HG03469 (cell line): ENCODE results near the gene GOLGA6D.
"Not testable (repeated sequence)": the region's sequence is repeated elsewhere in the genome, so short reads cannot be mapped to it uniquely, and the experiment has no call there.

Experiments used
- ATAC-seq: cut with Tn5 transposase; IDR thresholded peaks from one replicate; pipeline ENCODE4 v1.9.1; 2021; ENCODE audit warnings: mild to moderate bottlenecking, moderate library complexity, moderate number of reproducible peaks; ENCODE audit not compliant: unreplicated experiment

Gene GOLGA6D, protein sequence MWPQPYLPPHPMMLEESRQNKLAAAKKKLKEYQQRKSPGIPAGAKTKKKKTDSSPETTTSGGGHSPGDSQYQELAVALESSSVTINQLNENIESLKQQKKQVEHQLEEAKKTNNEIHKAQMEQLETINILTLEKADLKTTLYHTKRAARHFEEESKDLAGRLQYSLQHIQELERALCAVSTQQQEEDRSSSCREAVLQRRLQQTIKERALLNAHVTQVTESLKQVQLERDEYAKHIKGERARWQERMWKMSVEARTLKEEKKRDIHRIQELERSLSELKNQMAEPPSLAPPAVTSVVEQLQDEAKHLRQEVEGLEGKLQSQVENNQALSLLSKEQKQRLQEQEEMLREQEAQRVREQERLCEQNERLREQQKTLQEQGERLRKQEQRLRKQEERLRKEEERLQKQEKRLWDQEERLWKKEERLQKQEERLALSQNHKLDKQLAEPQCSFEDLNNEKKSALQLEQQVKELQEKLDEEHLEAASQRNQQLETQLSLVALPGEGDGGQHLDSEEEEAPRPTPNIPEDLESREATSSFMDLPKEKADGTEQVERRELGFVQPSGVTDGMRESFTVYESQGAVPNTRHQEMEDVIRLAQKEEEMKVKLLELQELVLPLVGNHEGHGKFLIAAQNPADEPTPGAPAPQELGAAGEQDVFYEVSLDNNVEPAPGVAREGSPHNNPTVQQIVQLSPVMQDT

DNA sequence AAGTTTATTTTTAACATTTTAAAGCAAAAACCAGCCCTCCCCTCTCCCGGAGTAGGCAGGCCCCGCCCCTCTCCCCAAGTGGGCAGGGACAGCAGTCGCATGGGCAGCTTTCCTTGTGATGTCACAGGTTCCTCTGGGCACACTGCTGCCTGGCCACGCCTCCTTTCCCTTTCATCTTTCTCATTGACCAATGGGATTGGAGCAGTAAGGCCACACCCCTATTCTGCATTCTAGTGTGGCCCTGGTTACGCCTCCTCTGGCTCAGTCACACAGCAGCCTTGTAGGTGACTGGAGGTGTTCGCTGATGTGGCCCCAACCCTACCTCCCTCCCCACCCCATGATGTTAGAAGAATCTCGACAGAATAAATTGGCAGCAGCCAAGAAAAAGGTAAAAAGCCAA is at the start of gene GOLGA6D:
TSS of gene GOLGA6D (plus strand) at position 264 of the 400 bp plus-strand sequence. CDS start at position 305, 41 bp downstream.
- ATAC-seq, result not testable (repeated sequence)

DNA sequence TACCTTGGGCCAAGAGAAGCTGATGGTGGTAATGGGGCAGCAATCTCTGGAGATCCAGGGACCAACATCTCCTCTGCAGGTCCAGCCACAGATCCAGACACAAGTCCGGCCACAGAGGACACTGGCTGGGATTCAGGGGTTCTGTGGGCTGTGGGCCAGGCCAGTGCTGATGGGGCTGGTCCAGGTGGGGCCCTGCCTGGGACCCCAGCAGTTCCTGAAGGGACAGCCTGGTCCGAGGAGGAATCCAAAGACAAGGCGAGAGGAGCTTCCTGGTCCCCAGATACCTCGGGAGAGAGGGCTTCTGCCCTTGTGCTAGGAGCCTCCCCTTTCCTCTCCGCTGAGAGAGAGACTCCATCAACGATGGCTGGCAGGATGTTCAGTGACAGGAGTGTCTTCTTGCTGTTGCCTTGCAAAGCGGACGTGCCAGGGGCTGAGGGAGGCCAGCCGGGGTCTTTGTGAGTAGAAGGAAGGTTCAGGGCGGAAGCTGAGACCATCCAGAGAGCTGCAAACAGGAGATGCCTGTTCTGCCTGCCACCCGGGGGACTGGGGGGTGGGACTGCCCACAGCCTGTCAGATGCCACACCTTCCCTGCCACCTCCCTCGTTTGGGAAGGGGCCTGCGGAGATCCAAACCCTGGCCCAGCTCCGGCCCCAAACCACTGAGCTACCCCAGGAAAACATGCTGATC is 49.0 kb upstream of the GOLGA6D start:
- no peak for ATAC-seq

DNA sequence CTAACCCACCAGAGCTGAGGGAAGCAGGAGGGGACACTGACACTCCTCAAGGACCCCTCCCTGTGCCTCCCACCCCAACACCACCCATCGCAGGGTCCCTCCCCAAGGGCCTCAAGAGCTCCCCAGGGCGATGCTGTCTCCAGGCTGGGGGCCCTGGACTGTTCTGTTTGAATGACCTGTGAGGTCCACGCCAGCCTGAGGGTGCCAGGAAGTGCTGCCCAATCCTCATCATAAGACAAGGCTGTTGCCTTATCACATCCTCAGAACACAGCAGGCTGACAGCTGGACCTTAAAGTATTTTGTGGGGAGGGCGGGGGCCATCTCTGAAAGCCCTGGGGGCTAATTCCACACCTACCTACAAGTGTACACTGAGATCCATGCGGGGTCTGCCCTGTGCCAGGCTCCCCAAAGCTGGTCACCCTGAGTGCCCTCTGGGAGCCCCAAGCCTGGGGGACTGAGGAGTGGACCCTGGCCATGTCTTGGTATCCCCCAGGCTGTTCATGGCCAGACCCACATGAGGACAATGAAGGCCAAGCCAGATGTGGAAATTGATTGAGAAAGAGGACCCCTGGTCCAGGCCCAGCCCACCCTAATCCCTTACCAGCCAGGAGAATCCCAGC is 48.3 kb upstream of the GOLGA6D start:
- no peak for ATAC-seq

DNA sequence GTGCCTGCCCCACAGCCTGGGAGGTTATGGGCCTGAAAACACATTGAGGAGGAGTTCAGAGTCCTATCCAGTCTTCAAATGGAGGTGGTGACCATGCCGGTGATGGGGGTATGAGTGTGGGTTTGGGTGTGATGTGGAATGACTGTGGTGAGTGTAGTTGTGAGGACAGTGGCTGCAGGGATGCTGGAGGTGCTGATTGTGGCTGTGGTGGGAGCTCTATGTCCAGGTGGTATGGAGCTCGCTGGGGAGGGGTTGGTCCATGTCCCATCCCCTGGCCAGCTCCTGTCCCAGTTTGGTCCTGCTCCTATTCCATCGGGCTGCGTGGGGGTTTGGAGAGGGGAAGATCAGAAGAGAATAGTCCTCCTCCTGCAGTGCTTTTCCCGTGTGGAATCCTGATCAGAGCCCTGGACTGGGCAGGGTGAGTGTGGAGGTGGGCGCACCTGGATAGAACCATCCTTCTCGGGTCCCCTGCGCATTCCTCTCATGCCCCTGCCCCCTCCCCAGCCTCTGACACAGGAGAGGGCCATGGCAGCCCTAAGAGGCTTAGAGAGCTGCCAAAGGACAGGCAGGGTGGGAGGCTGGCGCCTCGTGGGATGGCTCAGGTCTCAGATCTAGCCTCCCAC is 47.5 kb upstream of the GOLGA6D start:
- ATAC-seq, result no peak

DNA sequence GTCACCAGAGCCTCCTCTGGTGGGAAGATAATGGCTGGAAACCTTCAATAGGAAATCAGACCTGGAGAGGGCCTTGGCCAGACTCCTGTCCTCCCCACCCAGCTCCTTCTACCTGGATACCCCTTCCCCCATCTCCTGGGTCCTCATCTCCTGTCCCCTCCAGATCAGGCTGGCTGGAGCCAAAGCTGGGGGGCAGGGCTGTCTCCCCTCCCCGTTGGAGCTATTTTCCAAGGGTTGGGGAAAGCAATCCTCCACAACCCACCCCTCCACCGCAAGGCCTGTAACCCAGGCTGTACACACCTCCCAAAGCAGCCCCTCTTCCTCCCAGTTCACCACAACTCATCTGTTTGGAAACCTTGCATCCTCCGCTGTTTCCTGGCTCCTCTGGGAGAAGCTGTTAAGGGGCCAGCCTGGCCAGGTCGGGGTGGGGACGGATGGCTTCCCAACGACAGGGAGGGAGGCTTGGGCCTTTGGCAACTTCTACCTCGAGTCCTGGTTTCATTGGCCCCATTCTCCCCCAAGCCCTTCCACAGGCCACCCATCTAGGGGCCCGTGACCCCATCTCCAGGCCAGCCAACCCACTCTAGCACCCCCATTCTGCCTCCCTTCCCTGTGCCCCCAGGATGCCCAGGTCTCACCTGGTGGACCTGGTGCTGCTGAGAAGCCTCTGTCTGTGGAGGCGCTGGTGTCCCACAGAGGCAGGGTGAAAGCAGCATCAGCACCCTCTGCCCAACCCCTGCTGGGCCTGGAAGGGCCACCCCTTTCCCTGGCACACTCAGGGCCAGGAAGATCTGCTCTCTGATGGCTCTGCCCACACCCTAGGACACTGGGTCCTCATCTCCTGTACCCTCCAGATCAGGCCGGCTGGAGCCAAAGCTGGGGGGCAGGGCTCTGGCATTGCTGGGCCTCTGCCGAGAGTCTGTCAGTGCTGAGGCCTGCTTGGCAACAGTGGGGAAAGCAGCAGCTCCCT is 46.6 kb upstream of the GOLGA6D start:
- no peak for ATAC-seq

DNA sequence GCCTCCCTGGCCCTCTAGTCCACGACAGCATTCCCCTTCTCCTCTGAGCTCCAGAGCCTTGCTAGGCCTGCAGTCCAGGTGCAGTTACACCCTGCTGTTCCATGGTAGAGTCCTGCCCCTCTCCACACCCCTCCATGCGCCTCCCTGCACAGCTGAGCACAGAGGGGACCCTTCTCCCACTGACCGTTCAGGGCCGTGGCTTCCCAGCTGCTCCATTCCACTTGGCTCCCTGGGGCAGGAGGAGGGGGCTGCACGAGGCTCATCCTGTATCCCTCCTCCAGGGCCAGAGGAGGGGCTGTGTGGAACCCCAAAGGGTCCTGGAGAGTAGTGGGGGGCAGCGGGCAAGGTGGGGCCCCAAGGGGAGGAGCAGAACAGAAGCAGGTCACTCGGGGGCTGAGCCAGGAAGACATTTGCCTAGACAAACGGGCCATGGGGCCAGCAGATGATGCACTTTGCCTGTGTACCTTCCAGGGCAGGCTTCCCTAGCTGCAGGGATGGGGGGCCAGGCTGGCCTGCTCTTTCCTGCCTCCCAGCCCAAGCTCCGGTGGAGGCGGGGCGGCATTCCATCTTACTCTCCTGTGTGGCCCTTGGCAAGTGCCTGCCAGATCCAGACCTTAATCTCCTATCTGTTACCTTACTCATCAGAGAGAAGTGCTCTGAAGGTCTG is 45.2 kb upstream of the GOLGA6D start:
- no peak for ATAC-seq

DNA sequence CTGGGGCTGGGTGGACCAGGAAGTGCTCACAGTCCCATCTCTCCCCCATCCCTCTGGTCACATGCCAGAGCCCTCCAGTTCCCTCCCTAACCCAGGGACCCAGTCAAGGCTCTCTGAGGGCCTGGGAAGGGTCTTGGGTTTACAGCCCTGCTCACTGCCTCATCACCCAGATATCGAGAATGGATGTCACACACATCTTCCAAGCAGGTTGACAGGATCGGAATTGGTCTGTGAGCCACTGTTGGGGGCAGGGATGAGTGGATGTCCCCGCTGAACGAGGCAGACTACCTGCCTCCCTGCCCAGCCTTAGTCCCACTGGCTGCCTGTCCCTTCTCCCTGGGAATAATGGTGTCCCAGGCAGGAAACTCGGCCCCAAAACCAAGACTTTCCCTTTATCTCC is 44.5 kb upstream of the GOLGA6D start:
- ATAC-seq, result no peak

DNA sequence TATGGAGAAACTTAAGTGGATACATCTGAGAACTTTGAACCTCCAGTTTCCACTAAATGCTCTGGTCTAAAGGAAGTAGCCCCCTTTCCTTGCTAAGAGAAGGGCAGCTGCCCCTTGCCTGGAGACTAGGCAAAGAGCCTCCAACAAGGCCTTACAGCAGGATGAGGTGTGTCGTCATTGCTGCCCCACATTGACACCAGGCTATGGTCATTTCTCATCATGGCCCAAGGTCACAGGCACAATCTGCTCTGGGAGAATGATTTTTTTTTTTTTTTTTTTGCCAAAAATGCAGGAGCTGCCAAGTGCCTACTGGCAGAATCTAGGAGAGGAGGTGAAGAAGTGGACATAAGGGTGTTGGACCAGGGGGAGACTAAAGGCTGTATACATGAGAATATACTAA is 36.9 kb upstream of the GOLGA6D start:
- ATAC-seq, result not testable (repeated sequence)

DNA sequence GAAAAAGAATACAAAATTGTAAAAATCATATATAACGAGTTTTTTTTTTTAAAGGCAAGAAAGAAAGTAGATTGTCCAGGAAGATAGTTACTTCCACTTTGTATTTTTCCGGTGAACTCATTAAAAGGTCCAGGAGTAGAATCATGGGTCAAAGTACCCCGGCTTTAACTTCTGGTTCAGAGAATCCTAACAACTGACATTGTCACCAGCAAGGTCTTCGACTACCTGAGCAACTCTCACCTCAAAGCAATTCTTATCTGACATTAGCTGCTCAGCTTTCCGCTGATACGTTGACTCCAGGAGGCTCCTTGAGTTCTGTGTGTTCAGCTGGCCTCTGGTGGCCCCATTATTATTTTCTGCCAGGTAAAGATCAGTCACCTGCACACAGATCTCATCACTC is 33.6 kb upstream of the GOLGA6D start:
- ATAC-seq, result not testable (repeated sequence)

DNA sequence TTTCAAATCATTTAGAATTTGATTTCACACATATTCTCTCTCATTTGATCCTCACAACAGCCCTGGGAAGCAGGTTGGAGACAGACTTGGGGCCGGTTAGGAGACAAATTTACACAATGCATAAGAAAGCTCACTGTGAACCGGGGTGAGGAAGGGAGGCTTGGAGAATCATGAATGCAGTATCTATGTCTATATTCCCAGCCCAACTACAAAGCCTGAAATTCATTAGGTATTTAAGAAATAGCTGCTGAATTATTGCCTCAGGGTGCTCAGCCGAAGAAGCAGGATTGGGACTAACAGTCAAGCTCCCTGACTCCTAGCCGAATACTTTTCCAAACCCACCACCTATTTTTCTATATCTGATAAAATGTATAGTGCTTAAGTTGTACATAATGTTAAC is 32.9 kb upstream of the GOLGA6D start:
- ATAC-seq, result no peak

DNA sequence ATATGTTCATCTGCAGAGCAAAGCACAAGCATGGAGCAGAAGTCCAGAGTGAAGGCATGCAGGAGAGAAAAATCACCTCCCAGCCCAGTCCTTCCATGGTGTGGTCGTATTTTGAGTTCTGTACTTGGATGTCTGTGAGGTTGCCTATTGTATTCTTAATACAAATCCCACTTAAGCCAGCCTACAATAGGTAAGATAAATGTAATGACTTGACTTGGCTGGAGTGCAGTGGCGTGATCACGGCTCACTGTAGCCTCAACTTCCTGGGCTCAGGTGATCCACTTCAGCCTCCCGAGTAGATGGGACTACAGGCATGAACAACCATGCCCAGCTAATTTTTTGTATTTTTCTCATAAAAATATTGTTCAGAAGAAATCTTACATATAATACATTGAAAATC is 31.3 kb upstream of the GOLGA6D start:
- ATAC-seq, result not testable (repeated sequence)

DNA sequence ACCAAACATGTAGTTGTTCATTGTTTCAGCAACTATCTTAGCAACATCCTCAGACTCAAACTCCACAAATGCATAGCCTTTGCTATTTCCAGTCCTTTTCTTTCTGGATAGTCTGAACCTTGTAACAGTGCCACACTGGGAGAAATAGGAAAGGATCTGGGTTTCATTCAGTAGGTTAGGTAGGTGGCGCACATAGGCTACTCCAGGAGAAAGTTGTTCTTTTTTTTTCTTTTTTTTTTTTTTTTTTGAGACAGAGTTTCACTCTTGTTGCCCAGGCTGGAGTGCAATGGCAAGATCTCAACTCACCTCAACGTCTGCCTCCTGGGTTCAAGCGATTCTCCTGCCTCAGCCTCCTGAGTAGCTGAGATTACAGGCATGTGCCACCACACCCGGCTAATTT is 30.4 kb upstream of the GOLGA6D start:
- not testable (repeated sequence) for ATAC-seq

DNA sequence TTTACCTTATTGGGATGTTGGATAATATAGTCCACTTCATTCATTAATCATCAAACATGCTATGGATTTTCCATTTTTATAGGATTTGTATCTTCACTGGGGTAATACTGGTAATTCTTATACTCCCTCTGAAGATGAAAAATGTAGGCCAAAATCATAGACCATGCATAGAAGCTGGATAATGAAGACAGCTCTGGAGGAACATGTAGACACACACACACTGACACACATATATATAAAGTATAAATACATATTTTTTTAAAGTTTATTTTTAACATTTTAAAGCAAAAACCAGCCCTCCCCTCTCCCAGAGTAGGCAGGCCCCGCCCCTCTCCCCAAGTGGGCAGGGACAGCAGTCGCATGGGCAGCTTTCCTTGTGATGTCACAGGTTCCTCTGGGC is 24.6 kb upstream of the GOLGA6D start, which contains the start of gene GOLGA6C:
TSS of gene GOLGA6C (plus strand) at position 301 of the 400 bp plus-strand sequence. CDS start 265 bp downstream, outside the sequence.
- not testable (repeated sequence) for ATAC-seq

DNA sequence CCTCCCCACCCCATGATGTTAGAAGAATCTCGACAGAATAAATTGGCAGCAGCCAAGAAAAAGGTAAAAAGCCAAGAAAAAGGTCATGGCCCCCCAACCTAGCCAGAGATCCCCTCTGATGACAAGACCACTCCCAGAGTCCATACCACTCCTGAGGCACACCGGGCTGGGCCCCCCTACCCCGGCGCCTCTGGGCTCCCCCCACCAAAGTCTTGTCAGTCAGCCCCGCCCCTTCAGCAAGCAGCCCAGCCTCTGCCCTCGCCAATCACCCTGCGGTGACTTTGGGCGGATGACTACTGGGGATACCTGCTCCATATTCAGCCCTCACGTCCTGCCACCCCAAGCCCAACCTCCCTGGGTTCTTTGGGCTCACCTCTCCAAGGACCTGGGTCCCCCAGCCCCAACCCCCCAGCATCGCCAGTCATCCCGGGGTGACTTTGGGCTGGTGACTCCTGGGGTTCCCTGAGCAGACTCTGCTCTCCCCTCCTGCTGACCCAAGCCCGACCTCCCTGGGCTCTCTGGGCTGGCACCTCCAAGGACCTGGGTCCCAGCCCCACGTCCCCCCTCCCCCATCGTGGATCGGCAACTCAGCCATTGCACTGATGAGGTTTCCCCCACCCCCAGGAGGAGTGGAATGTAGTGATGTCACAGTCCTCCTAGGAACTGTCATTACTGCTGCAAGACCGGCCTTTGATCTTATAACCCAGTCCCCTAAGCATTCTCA is 23.9 kb upstream of the GOLGA6D start:
- not testable (repeated sequence) for ATAC-seq

DNA sequence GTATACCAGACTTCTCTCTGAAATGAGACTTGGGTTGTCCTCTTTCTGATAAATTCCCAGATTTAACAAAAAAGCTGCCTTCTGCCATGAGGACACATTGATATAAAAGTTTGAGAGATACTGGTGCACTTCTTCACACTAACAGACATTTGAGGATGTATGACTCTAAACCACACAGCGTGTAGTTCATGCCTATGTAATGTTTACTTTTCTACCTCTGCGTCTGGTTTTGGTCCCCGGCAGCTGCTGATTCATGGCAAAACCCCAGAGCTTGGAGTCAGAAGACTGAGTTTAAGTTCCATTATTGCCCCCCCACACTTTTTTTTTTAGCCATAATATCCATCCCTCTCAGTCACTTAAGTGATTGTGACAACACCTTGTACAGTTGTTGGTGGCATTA is 22.8 kb upstream of the GOLGA6D start:
- not testable (repeated sequence) for ATAC-seq

DNA sequence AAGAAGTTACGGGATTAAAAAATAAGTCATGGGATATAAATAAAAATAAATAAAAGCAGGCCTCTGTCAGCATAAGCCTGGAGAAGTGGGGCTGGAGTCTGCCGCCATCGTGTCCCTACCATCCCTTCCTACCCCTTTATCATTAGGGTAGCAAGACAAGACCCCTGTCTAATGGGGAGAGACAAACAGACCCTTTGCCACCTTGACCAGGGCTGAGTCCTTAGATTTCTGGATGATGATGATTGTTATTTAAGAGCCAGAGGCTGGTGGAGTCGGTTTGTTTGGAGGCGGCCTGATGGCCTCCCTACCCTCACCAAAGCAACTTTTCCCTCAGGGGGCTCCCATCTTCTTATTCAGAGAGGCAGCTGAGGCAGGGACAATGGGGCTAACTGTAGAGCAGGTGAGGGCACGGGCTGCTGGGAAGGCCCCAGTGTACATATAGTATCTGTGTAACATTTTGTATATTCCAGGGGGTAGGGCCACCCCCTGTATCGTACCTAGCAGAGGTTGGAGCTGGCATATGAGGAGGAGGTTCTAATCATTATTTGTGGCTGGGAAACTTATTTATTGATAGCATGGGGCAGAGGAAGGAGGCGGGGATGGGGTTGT is 8.8 kb upstream of the GOLGA6D start:
- not testable (repeated sequence) for ATAC-seq

DNA sequence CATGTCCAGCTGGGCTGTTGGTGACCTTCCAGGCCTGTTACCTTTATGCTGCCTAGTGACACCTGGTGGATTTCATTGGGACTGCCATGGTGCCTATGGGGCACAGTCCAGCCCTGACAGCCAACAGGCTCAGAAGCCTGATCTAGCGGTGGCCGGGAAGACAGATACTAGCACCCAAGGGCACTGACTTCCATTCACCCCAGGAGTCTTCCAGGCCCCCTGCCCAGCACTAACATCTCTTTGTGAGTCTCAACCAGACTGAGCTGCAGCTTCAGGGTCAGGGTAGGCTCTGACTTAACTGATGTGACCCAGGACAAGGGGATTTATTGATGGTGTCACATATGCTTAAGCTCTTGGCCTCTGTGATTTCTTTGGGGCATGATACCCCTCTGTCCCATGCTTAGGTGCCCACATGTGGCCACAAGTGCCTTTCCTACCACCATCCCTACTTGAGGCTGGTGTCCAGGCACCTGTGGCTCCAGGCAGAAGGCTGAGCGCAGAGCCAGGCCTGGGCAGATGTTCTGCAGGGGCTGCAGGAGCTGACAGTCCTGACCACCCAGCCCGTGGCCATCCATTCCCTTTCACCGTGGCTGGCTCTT is 8.0 kb upstream of the GOLGA6D start:
- ATAC-seq, result not testable (repeated sequence)
